GM23338 (cell line): ENCODE measurements around the gene NCK2.

ENCODE experiments used
- CREB1 ChIP-seq: fragments of 250-450 bp; sonication (Bioruptor Pico); IDR thresholded peaks from 2 replicates; pipeline ENCODE4 v1.5.0; 2020; ENCODE audit warnings: low read depth, mild to moderate bottlenecking, moderate library complexity
- CTCF ChIP-seq, 2 experiments: fragments of 200-600 bp in 1 of 2; sonication (generic) in 1 of 2; conservative IDR thresholded peaks; 2 replicates each; pipeline versions ENCODE4 v1.5.1 to v1.6.1; 2016 to 2017; ENCODE audit warnings: antibody characterized with exemption in 2 of 2, low read depth in 2 of 2, mild to moderate bottlenecking in 2 of 2, moderate library complexity in 1 of 2
- POLR2AphosphoS5 ChIP-seq: IDR thresholded peaks from 2 replicates; pipeline ENCODE4 v1.6.1; 2016; ENCODE audit warnings: antibody characterized with exemption, low read depth
- REST ChIP-seq: IDR thresholded peaks from one replicate; pipeline ENCODE4 v1.6.1; 2018; ENCODE audit warnings: antibody characterized with exemption; ENCODE audit not compliant: unreplicated experiment
- STAT1 ChIP-seq: IDR thresholded peaks from one replicate; pipeline ENCODE4 v1.6.1; 2016; ENCODE audit warnings: antibody characterized with exemption; ENCODE audit not compliant: unreplicated experiment

GRCh38 chr2:105887256-105887655 is 142.5 kb downstream of the NCK2 start:
- no peak for TF ChIP-seq CTCF (conservative IDR thresholded peaks at IDR 0.05; ENCODE audit: low read depth in 2 of 2)
- TF ChIP-seq POLR2AphosphoS5, result no peak
- TF ChIP-seq REST, result no peak
- TF ChIP-seq STAT1, result no peak
- no peak for TF ChIP-seq CREB1
